Panc1 (cell line): Measurements from ENCODE around the gene DCAF8. TPM values are rescaled to one million over a fixed set of nuclear protein-coding genes. Genes with fewer than 3 reads are reported as not detected.

Experiments used
- ATAC-seq: fragments of 200-7000 bp; cut with Tn5 transposase; 2 replicates; pipeline ENCODE4 v1.9.1; 2020; ENCODE audit warnings: mild to moderate bottlenecking, moderate library complexity
- BruUV-seq: library from RNA; stranded (reverse); fragments of 400-500 nt; replicated peaks from 2 replicates; lab custom pipeline; 2021; lab: Mats Ljungman, UMichigan
- CTCF ChIA-PET: fragments of 300-600 bp; sonication (Branson Sonifier 250); formaldehyde crosslinking; loops from one replicate; lab custom pipeline; 2022; ENCODE audit warnings: antibody characterized with exemption; lab: Charles Lee
- POLR2A ChIA-PET: fragments of 300-600 bp; sonication (Branson Sonifier 250); formaldehyde crosslinking; loops from one replicate; lab custom pipeline; 2022; ENCODE audit warnings: antibody characterized with exemption; lab: Charles Lee
- DNase-seq: peaks from one replicate; pipeline ENCODE4 v3.0.0-alpha.2; 2010; ENCODE audit warnings: low read depth, low spot score
- H3K27ac ChIP-seq: 2 replicates; pipeline ENCODE4 v1.5.1; 2011; ENCODE audit warnings: mild to moderate bottlenecking, low read length, inconsistent platforms
- H3K27me3 ChIP-seq: fragments of 200-500 bp; sonication (Bioruptor generic); 2 replicates; pipeline ENCODE4 v1.6.0; 2014; ENCODE audit warnings: low read length, inconsistent platforms; ENCODE audit not compliant: control insufficient read depth, insufficient read depth
- H3K36me3 ChIP-seq: fragments of 200-500 bp; sonication (Bioruptor generic); 2 replicates; pipeline ENCODE4 v1.5.1; 2014; ENCODE audit warnings: inconsistent platforms, mild to moderate bottlenecking, low read length, moderate library complexity; ENCODE audit not compliant: control insufficient read depth, insufficient read depth
- H3K4me1 ChIP-seq: 2 replicates; pipeline ENCODE4 v1.5.1; 2011; ENCODE audit warnings: inconsistent platforms, mild to moderate bottlenecking, low read length, moderate library complexity; ENCODE audit not compliant: control insufficient read depth, insufficient read depth
- H3K4me3 ChIP-seq, 2 experiments: 2 replicates each; pipeline ENCODE4 v1.5.1; 2011 to 2012; ENCODE audit warnings: low read depth in 2 of 2, low read length in 2 of 2, mild to moderate bottlenecking in 2 of 2, inconsistent platforms in 1 of 2, moderate library complexity in 1 of 2
- H3K9me3 ChIP-seq: fragments of 200-500 bp; sonication (Bioruptor generic); 2 replicates; pipeline ENCODE4 v1.5.1; 2014; ENCODE audit warnings: low read depth, mild to moderate bottlenecking, inconsistent platforms, low read length, moderate library complexity; ENCODE audit not compliant: control insufficient read depth, insufficient read depth
- POLR2AphosphoS5 ChIP-seq: IDR thresholded peaks from 2 replicates; pipeline ENCODE4 v1.6.1; 2012; ENCODE audit warnings: mild to moderate bottlenecking, low read depth, low read length, moderate library complexity
- SIN3A ChIP-seq: IDR thresholded peaks from 2 replicates; pipeline ENCODE4 v1.6.1; 2012; ENCODE audit warnings: low read depth, mild to moderate bottlenecking, low read length, moderate library complexity, borderline replicate concordance; ENCODE audit not compliant: insufficient read depth
- TCF7L2 ChIP-seq: IDR thresholded peaks from 2 replicates; pipeline ENCODE4 v1.6.1; 2011; ENCODE audit warnings: mild to moderate bottlenecking, low read depth, low read length, inconsistent platforms
- in situ Hi-C: cut with HindIII; loops from 2 replicates; pipeline ENCODE4 v1.10.0; 2016; ENCODE audit warnings: low sequenced_read_pairs, low pct_unique_long_range_greater_than_20kb
- intact Hi-C: fragments of 100-400 bp; cut with micrococcal nuclease; formaldehyde crosslinking; loops from one replicate; pipeline ENCODE4 v1.10.0; 2022; ENCODE audit not compliant: unreplicated experiment
- total RNA-seq: library from RNA; stranded (reverse); gene quantifications from one replicate; pipeline ENCODE4 v1.2.1, GENCODE V29; 2021; ENCODE audit not compliant: unreplicated experiment
- TF ChIP-seq, protein P1 (sequence below), 2 experiments: IDR thresholded peaks; 2 replicates each; pipeline ENCODE4 v1.6.1; 2011 to 2012; ENCODE audit warnings: low read depth in 2 of 2, control low read depth in 1 of 2, low read length in 1 of 2, mild to moderate bottlenecking in 1 of 2, moderate library complexity in 1 of 2; ENCODE audit not compliant: insufficient read depth in 1 of 2
- TF ChIP-seq, protein P2 (sequence below): fragments of 450-650 bp; IDR thresholded peaks from 2 replicates; pipeline ENCODE4 v1.5.1; 2017; ENCODE audit warnings: mild to moderate bottlenecking

The DCAF8 gene
- total RNA-seq, 1 experiment from 2014 or later: 127 TPM

- CTCF ChIA-PET: no interaction called here
- no TSS peak for BruUV-seq
- DNase-seq (no peak), ATAC-seq (no peak)
- Histone ChIP-seq H3K27ac (no peak overlapping the region), H3K4me1 (no peaks in the 10 kb centered on the region), H3K9me3 (no peaks in the 10 kb centered on the region), H3K27me3 (no peaks in the 10 kb centered on the region), H3K4me3 (no peak overlapping the region), H3K36me3 (peaks cover 45% of the 10 kb centered on the region)
- intact Hi-C loops: loop anchor here (10.0 kb wide), 1 partner anchor 1969 kb away; no protein-coding TSS in a partner anchor
- POLR2A ChIA-PET: no interaction called here
- in situ Hi-C loops: no loop called here
- TF ChIP-seq, protein P1, sequence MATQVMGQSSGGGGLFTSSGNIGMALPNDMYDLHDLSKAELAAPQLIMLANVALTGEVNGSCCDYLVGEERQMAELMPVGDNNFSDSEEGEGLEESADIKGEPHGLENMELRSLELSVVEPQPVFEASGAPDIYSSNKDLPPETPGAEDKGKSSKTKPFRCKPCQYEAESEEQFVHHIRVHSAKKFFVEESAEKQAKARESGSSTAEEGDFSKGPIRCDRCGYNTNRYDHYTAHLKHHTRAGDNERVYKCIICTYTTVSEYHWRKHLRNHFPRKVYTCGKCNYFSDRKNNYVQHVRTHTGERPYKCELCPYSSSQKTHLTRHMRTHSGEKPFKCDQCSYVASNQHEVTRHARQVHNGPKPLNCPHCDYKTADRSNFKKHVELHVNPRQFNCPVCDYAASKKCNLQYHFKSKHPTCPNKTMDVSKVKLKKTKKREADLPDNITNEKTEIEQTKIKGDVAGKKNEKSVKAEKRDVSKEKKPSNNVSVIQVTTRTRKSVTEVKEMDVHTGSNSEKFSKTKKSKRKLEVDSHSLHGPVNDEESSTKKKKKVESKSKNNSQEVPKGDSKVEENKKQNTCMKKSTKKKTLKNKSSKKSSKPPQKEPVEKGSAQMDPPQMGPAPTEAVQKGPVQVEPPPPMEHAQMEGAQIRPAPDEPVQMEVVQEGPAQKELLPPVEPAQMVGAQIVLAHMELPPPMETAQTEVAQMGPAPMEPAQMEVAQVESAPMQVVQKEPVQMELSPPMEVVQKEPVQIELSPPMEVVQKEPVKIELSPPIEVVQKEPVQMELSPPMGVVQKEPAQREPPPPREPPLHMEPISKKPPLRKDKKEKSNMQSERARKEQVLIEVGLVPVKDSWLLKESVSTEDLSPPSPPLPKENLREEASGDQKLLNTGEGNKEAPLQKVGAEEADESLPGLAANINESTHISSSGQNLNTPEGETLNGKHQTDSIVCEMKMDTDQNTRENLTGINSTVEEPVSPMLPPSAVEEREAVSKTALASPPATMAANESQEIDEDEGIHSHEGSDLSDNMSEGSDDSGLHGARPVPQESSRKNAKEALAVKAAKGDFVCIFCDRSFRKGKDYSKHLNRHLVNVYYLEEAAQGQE (IDR thresholded peaks at IDR 0.05; ENCODE audit: insufficient read depth in 1 of 2, low read depth in 2 of 2, low read length in 1 of 2): no peak
- TF ChIP-seq, protein P2, sequence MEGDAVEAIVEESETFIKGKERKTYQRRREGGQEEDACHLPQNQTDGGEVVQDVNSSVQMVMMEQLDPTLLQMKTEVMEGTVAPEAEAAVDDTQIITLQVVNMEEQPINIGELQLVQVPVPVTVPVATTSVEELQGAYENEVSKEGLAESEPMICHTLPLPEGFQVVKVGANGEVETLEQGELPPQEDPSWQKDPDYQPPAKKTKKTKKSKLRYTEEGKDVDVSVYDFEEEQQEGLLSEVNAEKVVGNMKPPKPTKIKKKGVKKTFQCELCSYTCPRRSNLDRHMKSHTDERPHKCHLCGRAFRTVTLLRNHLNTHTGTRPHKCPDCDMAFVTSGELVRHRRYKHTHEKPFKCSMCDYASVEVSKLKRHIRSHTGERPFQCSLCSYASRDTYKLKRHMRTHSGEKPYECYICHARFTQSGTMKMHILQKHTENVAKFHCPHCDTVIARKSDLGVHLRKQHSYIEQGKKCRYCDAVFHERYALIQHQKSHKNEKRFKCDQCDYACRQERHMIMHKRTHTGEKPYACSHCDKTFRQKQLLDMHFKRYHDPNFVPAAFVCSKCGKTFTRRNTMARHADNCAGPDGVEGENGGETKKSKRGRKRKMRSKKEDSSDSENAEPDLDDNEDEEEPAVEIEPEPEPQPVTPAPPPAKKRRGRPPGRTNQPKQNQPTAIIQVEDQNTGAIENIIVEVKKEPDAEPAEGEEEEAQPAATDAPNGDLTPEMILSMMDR: no peak
- TF ChIP-seq POLR2AphosphoS5 (no peak), TCF7L2 (no peak), SIN3A (no peak)
Observed at GRCh38 chr1:160225345-160225744, 37.0 kb downstream of the DCAF8 start.

- ChIA-PET CTCF (no interaction called here), POLR2A (no interaction called here)
- ATAC-seq (no peak), DNase-seq (no peak)
- Histone ChIP-seq H3K27me3 (no peaks in the 10 kb centered on the region), H3K4me1 (no peaks in the 10 kb centered on the region), H3K4me3 (no peak overlapping the region), H3K36me3 (peaks cover 43% of the 10 kb centered on the region), H3K9me3 (no peaks in the 10 kb centered on the region), H3K27ac (no peak overlapping the region)
- intact Hi-C loops: loop anchor here (10.0 kb wide), 1 partner anchor 1970 kb away; no protein-coding TSS in a partner anchor
- BruUV-seq: no TSS peak
- in situ Hi-C loops: no loop called here
- no peak for TF ChIP-seq SIN3A
- TF ChIP-seq POLR2AphosphoS5: no peak
- TF ChIP-seq TCF7L2: no peak
- TF ChIP-seq, protein P1 (IDR thresholded peaks at IDR 0.05; ENCODE audit: insufficient read depth in 1 of 2, low read depth in 2 of 2, low read length in 1 of 2): no peak
- TF ChIP-seq, protein P2: no peak
Observed at GRCh38 chr1:160224606-160225005, 37.7 kb downstream of the DCAF8 start.
